H9 (cell line): ENCODE data around the gene KLRC1. TPM values are rescaled to one million over a fixed set of nuclear protein-coding genes. Genes with fewer than 3 reads are reported as not detected.

ENCODE experiments used
- DNase-seq: peaks from one replicate; pipeline ENCODE4 v3.0.0-alpha.2; 2017
- H2AFZ ChIP-seq: one replicate; pipeline ENCODE4 v1.6.1; 2013; ENCODE audit warnings: mild to moderate bottlenecking, low read length, control low read depth, moderate library complexity
- H2AK5ac ChIP-seq: 2 replicates; pipeline ENCODE4 v1.6.1; 2013; ENCODE audit warnings: low read length, control low read depth, mixed read lengths; ENCODE audit not compliant: insufficient read length
- H2BK120ac ChIP-seq: one replicate; pipeline ENCODE4 v1.6.1; 2013; ENCODE audit warnings: low read depth, mild to moderate bottlenecking, low read length, control low read depth, inconsistent platforms; ENCODE audit not compliant: poor library complexity, severe bottlenecking
- H2BK12ac ChIP-seq: 2 replicates; pipeline ENCODE4 v1.6.1; 2013; ENCODE audit warnings: low read length, control low read depth, mixed read lengths, low read depth; ENCODE audit not compliant: insufficient read length
- H2BK15ac ChIP-seq: 2 replicates; pipeline ENCODE4 v1.6.1; 2013; ENCODE audit warnings: low read depth, low read length, control low read depth
- H2BK20ac ChIP-seq: one replicate; pipeline ENCODE4 v1.6.1; 2013; ENCODE audit warnings: low read depth, mild to moderate bottlenecking, low read length, control low read depth, inconsistent platforms; ENCODE audit not compliant: poor library complexity, severe bottlenecking
- H2BK5ac ChIP-seq: 2 replicates; pipeline ENCODE4 v1.6.1; 2013; ENCODE audit warnings: low read length, control low read depth, mixed read lengths; ENCODE audit not compliant: insufficient read length
- H3K14ac ChIP-seq: 2 replicates; pipeline ENCODE4 v1.6.1; 2013; ENCODE audit warnings: low read length, control low read depth; ENCODE audit not compliant: insufficient read depth
- H3K18ac ChIP-seq: 2 replicates; pipeline ENCODE4 v1.6.1; 2013; ENCODE audit warnings: low read depth, mild to moderate bottlenecking, mixed read lengths, low read length, control low read depth; ENCODE audit not compliant: insufficient read length
- H3K23ac ChIP-seq: 2 replicates; pipeline ENCODE4 v1.6.1; 2013; ENCODE audit warnings: low read length, control low read depth, mixed read lengths, low read depth; ENCODE audit not compliant: insufficient read length
- H3K23me2 ChIP-seq: 2 replicates; pipeline ENCODE4 v1.6.1; 2013; ENCODE audit warnings: low read depth, mild to moderate bottlenecking, mixed read lengths, low read length, control low read depth; ENCODE audit not compliant: insufficient read length, poor library complexity, severe bottlenecking
- H3K27ac ChIP-seq: 2 replicates; pipeline ENCODE4 v1.5.1; 2013; ENCODE audit warnings: low read length, control low read depth, mixed read lengths, low read depth; ENCODE audit not compliant: insufficient read length
- H3K27me3 ChIP-seq: 2 replicates; pipeline ENCODE4 v1.6.1; 2013; ENCODE audit warnings: low read length, control low read depth, inconsistent platforms; ENCODE audit not compliant: insufficient read depth
- H3K4ac ChIP-seq: 2 replicates; pipeline ENCODE4 v1.6.1; 2013; ENCODE audit warnings: low read depth, mild to moderate bottlenecking, control low read depth, inconsistent platforms, low read length, moderate library complexity
- H3K4me1 ChIP-seq: 2 replicates; pipeline ENCODE4 v1.6.1; 2013; ENCODE audit warnings: low read length, control low read depth, inconsistent platforms; ENCODE audit not compliant: insufficient read depth
- H3K4me2 ChIP-seq: 2 replicates; pipeline ENCODE4 v1.6.1; 2013; ENCODE audit warnings: low read length, control low read depth, mixed read lengths; ENCODE audit not compliant: insufficient read length, insufficient read depth
- H3K56ac ChIP-seq: 2 replicates; pipeline ENCODE4 v1.6.1; 2013; ENCODE audit warnings: low read depth, mild to moderate bottlenecking, mixed read lengths, low read length, control low read depth; ENCODE audit not compliant: insufficient read length
- H3K79me1 ChIP-seq: 2 replicates; pipeline ENCODE4 v1.6.1; 2013; ENCODE audit warnings: low read depth, mild to moderate bottlenecking, moderate library complexity, low read length, control low read depth, inconsistent platforms; ENCODE audit not compliant: insufficient read depth, poor library complexity, severe bottlenecking
- H3K79me2 ChIP-seq: 2 replicates; pipeline ENCODE4 v1.6.1; 2013; ENCODE audit warnings: low read length, control low read depth, inconsistent platforms; ENCODE audit not compliant: insufficient read depth
- H3K9ac ChIP-seq: 2 replicates; pipeline ENCODE4 v1.6.1; 2013; ENCODE audit warnings: low read length, control low read depth, mixed read lengths; ENCODE audit not compliant: insufficient read length; ENCODE audit errors: extremely low read depth
- H3K9me3 ChIP-seq: one replicate; pipeline ENCODE4 v1.6.1; 2013; ENCODE audit warnings: low read depth, low read length, inconsistent platforms; ENCODE audit not compliant: control insufficient read depth
- H3T11ph ChIP-seq: one replicate; pipeline ENCODE4 v1.6.1; 2013; ENCODE audit warnings: mild to moderate bottlenecking, low read length, control low read depth, inconsistent platforms
- H4K20me1 ChIP-seq: one replicate; pipeline ENCODE4 v1.6.1; 2013; ENCODE audit not compliant: control insufficient read depth, insufficient read length, insufficient read depth
- H4K5ac ChIP-seq: 2 replicates; pipeline ENCODE4 v1.6.1; 2013; ENCODE audit warnings: low read depth, mild to moderate bottlenecking, mixed read lengths, low read length, control low read depth; ENCODE audit not compliant: insufficient read length
- H4K8ac ChIP-seq: replicated peaks from 2 replicates; pipeline ENCODE4 v1.6.1; 2013; ENCODE audit warnings: low read length, control low read depth, mixed read lengths, low read depth; ENCODE audit not compliant: insufficient read length
- H4K91ac ChIP-seq: 2 replicates; pipeline ENCODE4 v1.6.1; 2013; ENCODE audit warnings: low read depth, mild to moderate bottlenecking, moderate library complexity, mixed read lengths, low read length, control low read depth; ENCODE audit not compliant: insufficient read length
- H3K27ac Mint-ChIP-seq, 3 experiments: 2 replicates in 2 of 3; 3 replicates in 1 of 3; pipeline ENCODE4 v1.8.0; 2020 to 2021; ENCODE audit warnings: mixed read lengths in 3 of 3, mild to moderate bottlenecking in 1 of 3, moderate library complexity in 1 of 3
- H3K27me3 Mint-ChIP-seq: 2 replicates; pipeline ENCODE4 v1.8.0; 2021; ENCODE audit warnings: low read depth, mild to moderate bottlenecking, moderate library complexity, mixed read lengths
- H3K36me3 Mint-ChIP-seq, 3 experiments: 2 replicates in 2 of 3; 3 replicates in 1 of 3; pipeline ENCODE4 v1.8.0; 2020 to 2021; ENCODE audit warnings: low read depth in 3 of 3, mixed read lengths in 3 of 3; ENCODE audit not compliant: insufficient read depth in 1 of 3
- H3K4me1 Mint-ChIP-seq, 2 experiments: 2 replicates each; pipeline ENCODE4 v1.8.0; 2020; ENCODE audit warnings: mixed read lengths in 2 of 2
- H3K4me3 Mint-ChIP-seq, 2 experiments: 2 replicates in 1 of 2; 3 replicates in 1 of 2; pipeline ENCODE4 v1.8.0; 2020 to 2021; ENCODE audit warnings: mild to moderate bottlenecking in 2 of 2, mixed read lengths in 2 of 2, moderate library complexity in 1 of 2
- H3K9me3 Mint-ChIP-seq, 2 experiments: 2 replicates in 1 of 2; 3 replicates in 1 of 2; pipeline ENCODE4 v1.8.0; 2020; ENCODE audit warnings: mild to moderate bottlenecking in 2 of 2, mixed read lengths in 2 of 2, moderate library complexity in 1 of 2
- WGBS: extraction: QIAGEN DNeasy Blood & Tissue Kit; methylation state at CpG from one replicate; pipeline ENCODE4 v1.1.7; 2013; ENCODE audit warnings: missing lambda C conversion rate, low lambda C conversion rate, mixed read lengths; ENCODE audit not compliant: insufficient read length; ENCODE audit errors: extremely low coverage; 5-methylcytosine and 5-hydroxymethylcytosine counted together
- total RNA-seq: library from RNA; stranded (reverse); gene quantifications from 2 replicates; pipeline ENCODE4 v1.2.1, GENCODE V29; 2021
- TF ChIP-seq, protein P1 (sequence below): fragments of 200-600 bp; sonication (generic); conservative IDR thresholded peaks from 3 replicates; pipeline ENCODE4 v1.8.0; 2021; ENCODE audit warnings: antibody characterized with exemption, mild to moderate bottlenecking

Gene KLRC1
- total RNA-seq, 1 experiment from 2014 or later: not detected

DNA sequence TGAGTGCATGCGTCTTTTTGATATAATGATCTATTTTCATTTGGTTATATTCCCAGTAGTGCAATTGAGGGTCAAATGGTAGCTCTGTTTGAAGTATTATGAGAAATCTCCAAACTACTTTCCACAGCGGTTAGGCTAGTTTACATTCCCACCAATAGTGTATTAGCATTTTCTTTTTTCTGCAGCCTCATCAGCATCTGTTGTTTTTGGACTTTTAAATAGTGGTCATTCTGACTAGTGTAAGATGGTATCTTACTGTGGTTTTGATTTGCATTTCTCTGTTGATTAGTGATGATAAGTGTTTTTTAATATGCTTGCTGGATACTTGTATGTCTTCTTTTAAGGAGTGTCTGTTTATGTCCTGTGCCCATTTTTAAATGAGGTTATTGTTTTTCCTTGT lies 3.7 kb upstream of the KLRC1 start:
- Histone ChIP-seq H3K4me1 (peaks cover 2% of the 10 kb centered on the region; the same call in 1 of the 2 replicates), H3K18ac (no peak overlapping the region), H3K14ac (no peak overlapping the region), H3K27me3 (no peaks in the 10 kb centered on the region), H3K9ac (no peak overlapping the region), H3K56ac (no peak overlapping the region), H3K79me2 (no peaks in the 10 kb centered on the region), H2AK5ac (no peak overlapping the region), H3K23ac (no peak overlapping the region), H3K9me3 (no peaks in the 10 kb centered on the region), H2AFZ (no peak overlapping the region), H4K5ac (no peak overlapping the region), H4K20me1 (no peaks in the 10 kb centered on the region), H4K8ac (no peak overlapping the region), H2BK5ac (no peak overlapping the region), H2BK120ac (no peak overlapping the region), H3T11ph (no peak overlapping the region), H2BK12ac (no peak overlapping the region), H2BK20ac (no peak overlapping the region), H4K91ac (no peak overlapping the region), H3K4me2 (no peak overlapping the region), H2BK15ac (no peak overlapping the region), H3K4ac (no peak overlapping the region), H3K27ac (no peak overlapping the region), H3K23me2 (no peaks in the 10 kb centered on the region), H3K79me1 (no peaks in the 10 kb centered on the region)
- no peak overlapping the region for H3K4me3 Mint-ChIP-seq
- no peak for DNase-seq
- TF ChIP-seq, protein P1, sequence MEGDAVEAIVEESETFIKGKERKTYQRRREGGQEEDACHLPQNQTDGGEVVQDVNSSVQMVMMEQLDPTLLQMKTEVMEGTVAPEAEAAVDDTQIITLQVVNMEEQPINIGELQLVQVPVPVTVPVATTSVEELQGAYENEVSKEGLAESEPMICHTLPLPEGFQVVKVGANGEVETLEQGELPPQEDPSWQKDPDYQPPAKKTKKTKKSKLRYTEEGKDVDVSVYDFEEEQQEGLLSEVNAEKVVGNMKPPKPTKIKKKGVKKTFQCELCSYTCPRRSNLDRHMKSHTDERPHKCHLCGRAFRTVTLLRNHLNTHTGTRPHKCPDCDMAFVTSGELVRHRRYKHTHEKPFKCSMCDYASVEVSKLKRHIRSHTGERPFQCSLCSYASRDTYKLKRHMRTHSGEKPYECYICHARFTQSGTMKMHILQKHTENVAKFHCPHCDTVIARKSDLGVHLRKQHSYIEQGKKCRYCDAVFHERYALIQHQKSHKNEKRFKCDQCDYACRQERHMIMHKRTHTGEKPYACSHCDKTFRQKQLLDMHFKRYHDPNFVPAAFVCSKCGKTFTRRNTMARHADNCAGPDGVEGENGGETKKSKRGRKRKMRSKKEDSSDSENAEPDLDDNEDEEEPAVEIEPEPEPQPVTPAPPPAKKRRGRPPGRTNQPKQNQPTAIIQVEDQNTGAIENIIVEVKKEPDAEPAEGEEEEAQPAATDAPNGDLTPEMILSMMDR: no peak
- H3K4me1 Mint-ChIP-seq: peaks cover 13 to 16% of the 10 kb centered on the region in 2 experiments
- no peaks in the 10 kb centered on the region for H3K27me3 Mint-ChIP-seq
- H3K9me3 Mint-ChIP-seq: peaks cover 25 to 28% of the 10 kb centered on the region in 2 experiments
- no peak overlapping the region; a peak in 2 of 7 replicates for H3K27ac Mint-ChIP-seq
- WGBS: no CpG with 5 or more reads among the region's 2 CpGs
- H3K36me3 Mint-ChIP-seq: peaks cover 4 to 28% (median 10%) of the 10 kb centered on the region in 3 experiments; a peak in 6 of 7 replicates
